Activated CD8-positive, alpha-beta memory T cell treated with anti-CD3 and anti-CD28 coated beads, Interleukin-2, amount 50 U/mL, for 48 hours (primary cell): Measurements from ENCODE around the gene OR10A5.
"Not testable (repeated sequence)": the region's sequence is repeated elsewhere in the genome, so short reads cannot be mapped to it uniquely, and the experiment has no call there.

Experiments
- DNase-seq: peaks from one replicate; pipeline ENCODE4 v3.0.0-alpha.2; 2020

OR10A5 gene

GRCh38 chr11:6876914-6877313, 31.4 kb downstream of the OR10A5 start:
- DNase-seq, result no peak

- DNase-seq, result no peak
Measured at GRCh38 chr11:6882751-6883150, 37.3 kb downstream of the OR10A5 start.

- not testable (repeated sequence) for DNase-seq
Measured at GRCh38 chr11:6887711-6888110, 42.2 kb downstream of the OR10A5 start.

- no peak for DNase-seq
Measured at GRCh38 chr11:6888830-6889229, 43.3 kb downstream of the OR10A5 start.

GRCh38 chr11:6889835-6890234, 44.4 kb downstream of the OR10A5 start:
- DNase-seq, result no peak

- no peak for DNase-seq
Measured at GRCh38 chr11:6892400-6892799, 46.9 kb downstream of the OR10A5 start, which contains the start of gene OR2D2. Gene OR2D2, minus strand, starts transcription at chr11:6892500. Its CDS starts 0 bp downstream, at chr11:6892500.

GRCh38 chr11:6894097-6894496, 48.6 kb downstream of the OR10A5 start:
- no peak for DNase-seq

GRCh38 chr11:6895010-6895409, 49.5 kb downstream of the OR10A5 start:
- DNase-seq, result no peak
